SK-N-SH (cell line): ENCODE measurements around the gene DHRS1. TPM values are rescaled to one million over a fixed set of nuclear protein-coding genes. Genes with fewer than 3 reads are reported as not detected.

Experiments used
- CTCF ChIA-PET: fragments of 300-600, 350-600 bp; formaldehyde crosslinking; extraction: SDS; loops from one replicate; lab custom pipeline; 2021; lab: Yijun Ruan, JAX
- POLR2A ChIA-PET: fragments of 350-600 bp; sonication (Branson Sonifier 250); formaldehyde crosslinking; extraction: SDS; loops from one replicate; lab custom pipeline; 2020; ENCODE audit warnings: antibody characterized with exemption, inconsistent platforms; lab: Yijun Ruan, JAX
- DNase-seq: peaks from one replicate; pipeline ENCODE4 v3.0.0; 2012
- H2AFZ ChIP-seq: fragments of 200-600 bp; sonication (generic); 2 replicates; pipeline ENCODE4 v1.8.1; 2016; ENCODE audit warnings: antibody characterized with exemption, mild to moderate bottlenecking, low read depth
- H3F3A ChIP-seq: fragments of 200-600 bp; sonication (generic); replicated peaks from 2 replicates; pipeline ENCODE3; 2016; ENCODE audit warnings: antibody characterized with exemption, mild to moderate bottlenecking; ENCODE audit not compliant: insufficient read depth
- H3K27ac ChIP-seq, 2 experiments: fragments of 200-500 bp in 1 of 2; fragments of 200-600 bp in 1 of 2; sonication (Bioruptor generic) in 1 of 2; sonication (generic), shearing (Covaris generic) in 1 of 2; 2 replicates each; pipeline versions ENCODE4 v1.5.1 to v1.6.1; 2014 to 2016; ENCODE audit warnings: low read depth in 2 of 2, inconsistent platforms in 1 of 2, low read length in 1 of 2, mild to moderate bottlenecking in 1 of 2, mixed read lengths in 1 of 2
- H3K27me3 ChIP-seq: fragments of 200-600 bp; sonication (generic), shearing (Covaris generic); 2 replicates; pipeline ENCODE4 v1.6.1; 2016; ENCODE audit warnings: mixed run types; ENCODE audit not compliant: insufficient read depth
- H3K36me3 ChIP-seq, 2 experiments: fragments of 200-500 bp in 1 of 2; fragments of 200-600 bp in 1 of 2; sonication (Bioruptor generic) in 1 of 2; sonication (generic) in 1 of 2; replicated peaks in 1 of 2; 2 replicates each; pipeline versions ENCODE3 to v1.5.1; 2014 to 2016; ENCODE audit warnings: low read length in 1 of 2, mild to moderate bottlenecking in 1 of 2; ENCODE audit not compliant: insufficient read depth in 2 of 2, control insufficient read depth in 1 of 2
- H3K4me1 ChIP-seq, 2 experiments: fragments of 200-500 bp in 1 of 2; fragments of 200-600 bp in 1 of 2; sonication (Bioruptor generic) in 1 of 2; sonication (generic), shearing (Covaris generic) in 1 of 2; 2 replicates each; pipeline versions ENCODE4 v1.5.1 to v1.6.1; 2014 to 2016; ENCODE audit warnings: low read depth in 1 of 2, low read length in 1 of 2, mixed run types in 1 of 2; ENCODE audit not compliant: insufficient read depth in 2 of 2, control insufficient read depth in 1 of 2
- H3K4me2 ChIP-seq: fragments of 200-600 bp; sonication (generic), shearing (Covaris generic); 2 replicates; pipeline ENCODE4 v1.6.1; 2017; ENCODE audit warnings: mixed run types
- H3K4me3 ChIP-seq, 2 experiments: fragments of 200-500 bp in 1 of 2; fragments of 200-600 bp in 1 of 2; sonication (Bioruptor generic) in 1 of 2; sonication (generic), shearing (Covaris generic) in 1 of 2; 2 replicates each; pipeline versions ENCODE4 v1.5.1 to v1.8.1; 2014 to 2016; ENCODE audit warnings: low read depth in 2 of 2, inconsistent platforms in 1 of 2, low read length in 1 of 2, mild to moderate bottlenecking in 1 of 2, mixed read lengths in 1 of 2, moderate library complexity in 1 of 2
- H3K79me2 ChIP-seq: fragments of 200-600 bp; sonication (generic); 2 replicates; pipeline ENCODE4 v1.8.1; 2017; ENCODE audit warnings: mild to moderate bottlenecking; ENCODE audit not compliant: insufficient read depth
- H3K9ac ChIP-seq: fragments of 200-600 bp; sonication (generic); 2 replicates; pipeline ENCODE4 v1.6.1; 2017; ENCODE audit warnings: mixed run types
- H3K9me2 ChIP-seq: fragments of 200-600 bp; sonication (generic); 2 replicates; pipeline ENCODE4 v1.6.1; 2017; ENCODE audit warnings: mixed run types
- H3K9me3 ChIP-seq: fragments of 200-600 bp; sonication (generic); 2 replicates; pipeline ENCODE4 v1.6.1; 2017; ENCODE audit warnings: mixed run types, mild to moderate bottlenecking, moderate library complexity
- H4K20me1 ChIP-seq: fragments of 200-600 bp; sonication (generic); 2 replicates; pipeline ENCODE4 v1.6.1; 2017; ENCODE audit warnings: mild to moderate bottlenecking, mixed run types; ENCODE audit not compliant: insufficient read depth
- EP300 ChIP-seq, 2 experiments: IDR thresholded peaks; 2 replicates each; pipeline versions ENCODE4 v1.4.0 to v1.6.1; 2012; ENCODE audit warnings: borderline replicate concordance in 1 of 2, low read depth in 1 of 2, low read length in 1 of 2
- EZH2phosphoT487 ChIP-seq: fragments of 200-600 bp; sonication (generic); IDR thresholded peaks from 2 replicates; pipeline ENCODE4 v1.6.1; 2017; ENCODE audit warnings: low read depth, mixed run types, mild to moderate bottlenecking, antibody characterized with exemption, moderate library complexity, borderline replicate concordance
- FOXM1 ChIP-seq: IDR thresholded peaks from 2 replicates; pipeline ENCODE4 v1.4.0; 2012; ENCODE audit warnings: low read depth, mild to moderate bottlenecking
- GABPA ChIP-seq: IDR thresholded peaks from 2 replicates; pipeline ENCODE4 v1.4.0; 2012; ENCODE audit warnings: low read depth, mild to moderate bottlenecking
- GATA2 ChIP-seq: sonication (generic); formaldehyde crosslinking; IDR thresholded peaks from 2 replicates; pipeline ENCODE4 v1.5.0; 2020; ENCODE audit warnings: mild to moderate bottlenecking, missing genetic modification reagents
- IRF3 ChIP-seq: fragments of 150-350 bp; IDR thresholded peaks from 2 replicates; pipeline ENCODE4 v1.6.1; 2016; ENCODE audit warnings: mild to moderate bottlenecking, low read depth, low read length
- JUND ChIP-seq: IDR thresholded peaks from 2 replicates; pipeline ENCODE4 v1.4.0; 2012
- MXI1 ChIP-seq: IDR thresholded peaks from 2 replicates; pipeline ENCODE4 v1.6.1; 2012; ENCODE audit warnings: mild to moderate bottlenecking, low read depth, low read length, improper control_type of control experiment
- NRF1 ChIP-seq: IDR thresholded peaks from 2 replicates; pipeline ENCODE4 v1.6.1; 2012; ENCODE audit warnings: low read depth, mild to moderate bottlenecking, low read length
- PBX3 ChIP-seq: IDR thresholded peaks from 2 replicates; pipeline ENCODE4; 2012
- POLR2AphosphoS5 ChIP-seq: IDR thresholded peaks from 2 replicates; pipeline ENCODE4 v1.6.1; 2012; ENCODE audit warnings: low read depth, low read length
- REST ChIP-seq: IDR thresholded peaks from 2 replicates; pipeline ENCODE4 v1.6.1; 2012; ENCODE audit warnings: mild to moderate bottlenecking, low read depth, low read length, moderate library complexity
- RXRA ChIP-seq: IDR thresholded peaks from 2 replicates; pipeline ENCODE4 v1.4.0; 2012; ENCODE audit warnings: low read depth, mild to moderate bottlenecking, borderline replicate concordance
- SIN3A ChIP-seq: IDR thresholded peaks from 2 replicates; pipeline ENCODE4 v1.6.1; 2012; ENCODE audit warnings: low read depth, mild to moderate bottlenecking, low read length, moderate library complexity, borderline replicate concordance
- SMC3 ChIP-seq: IDR thresholded peaks from 2 replicates; pipeline ENCODE4 v1.6.1; 2012; ENCODE audit warnings: low read depth, low read length, improper control_type of control experiment
- TCF12 ChIP-seq: IDR thresholded peaks from 2 replicates; pipeline ENCODE4 v1.4.0; 2012
- USF2 ChIP-seq: fragments of 150-350 bp; IDR thresholded peaks from 2 replicates; pipeline ENCODE4 v1.6.1; 2017; ENCODE audit warnings: antibody characterized with exemption, low read length, low read depth, borderline replicate concordance
- ZBTB33 ChIP-seq: IDR thresholded peaks from 2 replicates; pipeline ENCODE4 v1.4.0; 2012; ENCODE audit warnings: low read depth, borderline replicate concordance
- WGBS: methylation state at CpG from one replicate; pipeline ENCODE4 v1.1.6; 2017; ENCODE audit warnings: low lambda C conversion rate; 5-methylcytosine and 5-hydroxymethylcytosine counted together
- polyA plus RNA-seq, 3 experiments: library from polyadenylated mRNA; depleted of rRNA; stranded (reverse); fragments of >200 nt; gene quantifications; 2 replicates each; pipeline ENCODE4 v1.2.3, GENCODE V29; 2012

The DHRS1 gene
- polyA plus RNA-seq, 1 of the 3 experiments (the other 2 are of a cell fraction) = 65.4 TPM

- H3K9ac ChIP-seq = no peak overlapping the region
- H2AFZ ChIP-seq = no peak overlapping the region
- H4K20me1 ChIP-seq = no peaks in the 10 kb centered on the region
- H3K9me2 ChIP-seq = no peaks in the 10 kb centered on the region
- no peaks in the 10 kb centered on the region for H3K27me3 ChIP-seq
- no peaks in the 10 kb centered on the region for H3K9me3 ChIP-seq
- peaks cover 2 to 12% of the 10 kb centered on the region in 2 experiments; a peak in 2 of 4 replicates for H3K4me1 ChIP-seq
- no peak overlapping the region for H3K27ac ChIP-seq
- WGBS = 91% methylated on average over 6 of the region's 6 CpGs
- DNase-seq = no peak
- H3K4me3 ChIP-seq = no peak overlapping the region
- H3K4me2 ChIP-seq = no peak overlapping the region
- CTCF ChIA-PET = interaction anchor here (0.8 to 8.9 kb wide), 3 partner anchors 21 to 154 kb away, joined by 3 to 87 read pairs (median 5); partner anchors contain the start of genes CIDEB, DHRS1 and NOP9
- POLR2A ChIA-PET = no interaction called here
- no peaks in the 10 kb centered on the region for H3K79me2 ChIP-seq
- no peaks in the 10 kb centered on the region for H3K36me3 ChIP-seq
- H3F3A ChIP-seq = no peaks in the 10 kb centered on the region
- TF ChIP-seq EP300 (IDR thresholded peaks at IDR 0.05; ENCODE audit: borderline replicate concordance in 1 of 2, low read depth in 1 of 2, low read length in 1 of 2) (no peak), MXI1 (no peak), EZH2phosphoT487 (no peak), RXRA (no peak), PBX3 (no peak), SIN3A (no peak), GABPA (no peak), FOXM1 (no peak), JUND (no peak), ZBTB33 (no peak), POLR2AphosphoS5 (no peak), SMC3 (no peak), GATA2 (CRISPR knock-in tag) (no peak), USF2 (no peak), NRF1 (no peak), REST (no peak), IRF3 (no peak), TCF12 (no peak)
These were observed 22.5 kb downstream of the DHRS1 start for GRCh38 chr14:24277071-24277470.
